GM19240 (cell line): ENCODE measurements around the gene MRAS.

ENCODE experiments used
- DNase-seq: peaks from one replicate; pipeline ENCODE4 v3.0.0; 2011; ENCODE audit warnings: low spot score; ENCODE audit not compliant: insufficient read length

Gene MRAS

GRCh38 chr3:138384976-138385375 is 36.6 kb downstream of the MRAS start:
- no peak for DNase-seq

- no peak for DNase-seq
Observed at GRCh38 chr3:138389144-138389601, 40.8 kb downstream of the MRAS start.

GRCh38 chr3:138389841-138390581 is 41.6 kb downstream of the MRAS start:
- DNase-seq, result no peak

GRCh38 chr3:138390582-138390932 is 42.2 kb downstream of the MRAS start:
- DNase-seq, result no peak

GRCh38 chr3:138394156-138394555 is 45.8 kb downstream of the MRAS start:
- no peak for DNase-seq

DNA sequence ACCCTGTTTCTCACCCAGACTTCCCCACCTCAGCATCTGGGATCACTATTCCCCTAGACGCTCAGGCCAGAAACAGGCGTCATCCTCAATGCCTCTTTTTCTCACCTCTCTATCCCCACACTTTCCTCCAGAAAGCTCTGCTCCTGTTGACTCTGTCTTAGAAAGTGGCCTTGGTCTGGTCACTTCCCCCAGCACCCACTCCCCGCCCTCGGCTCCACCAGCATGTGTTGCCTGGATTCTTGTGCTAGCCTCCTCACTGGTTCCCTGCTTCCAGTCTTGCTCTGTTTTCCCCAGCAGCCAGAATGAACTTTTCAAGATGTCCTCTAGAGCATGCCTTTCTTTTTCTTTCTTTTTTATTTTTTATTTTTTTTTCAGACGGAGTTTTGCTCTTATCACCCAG is 46.3 kb downstream of the MRAS start:
- no peak for DNase-seq

DNA sequence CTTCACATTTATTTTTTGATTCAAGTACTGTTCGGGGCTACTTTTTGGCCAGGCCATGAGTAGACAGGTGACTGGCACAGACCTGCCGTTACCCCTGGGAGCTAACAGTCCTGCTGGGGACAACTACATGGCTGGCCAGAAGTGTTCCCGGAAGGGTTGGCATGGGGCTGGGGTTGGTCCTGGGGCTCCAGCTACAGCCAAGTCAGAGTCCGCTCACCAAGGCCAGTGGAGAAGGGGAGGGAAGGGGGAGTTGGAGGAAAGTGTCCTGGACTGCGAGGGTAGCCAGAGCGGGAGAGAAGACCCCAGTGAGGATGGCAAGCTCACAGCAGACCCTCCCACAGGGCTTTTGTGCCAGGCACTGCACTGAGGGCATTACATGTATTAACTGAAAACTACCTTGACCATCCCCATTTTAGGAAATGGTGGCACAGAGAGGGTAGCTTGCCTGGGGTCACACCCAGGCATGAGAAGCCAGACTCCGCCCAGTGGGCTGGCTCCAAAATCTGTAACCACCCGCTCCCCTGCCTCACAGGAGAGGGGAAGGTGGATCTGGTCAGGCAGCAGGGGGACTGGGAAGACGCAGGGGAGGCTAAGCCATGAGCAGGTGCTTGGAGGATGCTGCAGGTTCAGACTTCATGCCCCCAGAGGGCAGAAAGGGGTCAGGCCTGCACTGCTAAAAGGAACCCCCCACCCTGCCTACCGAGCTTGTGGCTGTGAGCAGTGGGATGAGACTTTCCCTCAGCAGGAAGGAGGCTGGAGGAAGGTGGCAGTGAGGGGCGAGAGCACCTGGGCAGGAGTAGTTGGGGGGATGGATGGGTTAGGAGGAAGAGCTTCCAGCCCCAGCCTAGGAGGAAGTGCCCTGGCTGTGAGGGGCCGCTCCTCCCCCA is 47.7 kb downstream of the MRAS start:
- DNase-seq, result no peak

DNA sequence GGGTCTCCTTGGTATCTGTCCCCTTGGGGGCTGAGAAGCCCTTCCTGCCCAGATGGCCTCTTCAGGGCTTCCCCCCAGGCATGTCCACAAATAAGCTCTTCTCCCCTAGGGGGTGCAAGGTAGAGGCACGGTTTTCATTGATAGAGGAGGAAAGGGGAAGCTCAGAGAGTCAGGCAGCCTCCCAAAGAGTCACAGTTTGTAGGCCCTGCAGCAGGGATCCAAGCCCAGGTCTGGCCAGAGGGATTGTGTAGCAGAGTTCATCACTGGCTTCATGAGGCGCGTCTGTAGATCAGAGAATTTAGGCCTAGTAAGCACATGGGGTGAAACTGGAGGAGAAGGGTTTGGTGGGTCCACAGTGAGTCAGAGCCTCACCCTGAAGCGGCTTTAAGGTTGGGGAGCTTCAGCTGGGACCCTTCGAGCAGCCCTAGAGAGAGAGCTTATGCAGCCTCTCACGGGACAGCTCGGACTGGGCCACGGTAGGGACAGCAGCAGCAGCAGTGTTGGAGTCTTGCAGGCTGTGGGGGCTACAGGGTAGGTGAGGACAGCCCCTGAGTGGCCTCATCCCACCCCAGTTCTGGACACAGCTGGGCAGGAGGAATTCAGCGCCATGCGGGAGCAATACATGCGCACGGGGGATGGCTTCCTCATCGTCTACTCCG is 48.5 kb downstream of the MRAS start:
- DNase-seq, result no peak

DNA sequence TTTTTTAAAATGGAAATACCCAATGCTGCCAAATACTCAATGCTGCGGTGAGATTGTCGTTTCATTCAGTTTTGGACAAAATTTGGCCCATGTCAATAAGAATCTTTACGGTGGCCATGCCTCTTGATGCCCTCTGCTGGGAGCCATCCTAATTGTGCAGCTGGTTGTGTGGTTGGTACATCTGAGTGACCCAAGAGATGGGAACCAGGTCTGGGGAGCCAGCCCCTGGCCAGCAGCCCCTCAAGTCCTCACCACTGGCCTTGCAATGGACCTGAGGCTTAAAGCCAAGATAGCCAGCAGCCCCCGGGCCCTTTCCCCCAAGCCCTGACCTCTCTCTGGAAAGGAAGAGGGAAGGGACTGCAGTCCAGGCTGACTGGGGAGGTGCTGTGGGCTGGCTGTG is 49.6 kb downstream of the MRAS start:
- DNase-seq, result no peak

DNA sequence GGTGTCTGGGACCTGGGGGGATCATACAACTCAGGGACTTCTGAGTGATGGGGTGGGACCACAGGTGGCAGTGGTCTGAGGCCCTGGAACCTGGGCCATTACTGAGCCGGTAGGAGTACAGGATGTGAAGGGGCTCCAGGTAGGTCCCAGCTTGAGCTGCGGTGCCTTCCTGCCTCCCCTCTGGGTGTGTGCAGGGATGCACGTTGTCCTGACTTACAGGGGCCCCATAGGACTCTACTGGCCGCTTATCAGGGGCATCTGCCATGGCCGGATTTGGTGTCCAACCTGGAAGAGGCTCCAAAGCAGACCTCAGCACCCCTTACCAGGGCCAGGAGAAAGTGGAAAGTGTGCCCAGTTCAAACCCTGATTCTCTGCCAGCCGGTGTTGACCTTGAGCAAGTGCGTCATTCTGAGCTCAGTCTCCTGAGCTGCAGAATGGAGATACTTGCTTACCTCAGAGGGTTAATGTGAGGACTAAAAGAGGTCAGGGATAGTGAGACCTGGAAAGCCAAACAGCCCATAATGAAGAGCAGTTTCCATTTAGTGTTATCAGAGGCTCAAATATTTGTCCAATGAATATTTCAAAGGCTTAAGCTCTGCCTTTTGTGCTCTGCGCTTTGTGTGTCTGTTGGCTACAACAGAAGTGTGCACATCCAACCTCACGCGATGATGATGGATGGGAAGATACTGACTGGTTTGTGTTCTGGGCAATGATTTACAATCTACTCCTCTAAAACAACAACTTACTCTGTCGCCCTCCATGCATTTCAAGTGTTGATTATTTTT is 50.6 kb downstream of the MRAS start:
- no peak for DNase-seq

DNA sequence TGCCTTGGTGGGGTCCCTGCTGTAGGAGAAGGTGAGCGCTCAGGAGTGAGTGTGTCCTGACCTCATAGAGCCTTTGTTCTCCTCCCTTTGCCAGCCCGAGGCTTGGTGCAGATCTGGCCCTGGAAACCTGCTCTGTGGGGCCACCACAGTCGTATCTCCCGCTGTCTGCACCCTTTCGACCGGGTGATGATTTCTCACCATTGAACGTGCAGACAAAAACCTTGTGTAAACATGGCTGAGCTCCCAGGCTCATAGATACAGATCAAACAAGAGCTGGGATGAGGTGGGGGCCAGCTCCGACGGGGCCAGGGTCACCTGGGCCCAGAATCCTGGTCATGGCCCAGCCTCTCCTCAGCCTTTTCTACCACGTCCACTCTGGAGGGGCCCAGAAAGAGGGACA is 51.4 kb downstream of the MRAS start:
- no peak for DNase-seq

DNA sequence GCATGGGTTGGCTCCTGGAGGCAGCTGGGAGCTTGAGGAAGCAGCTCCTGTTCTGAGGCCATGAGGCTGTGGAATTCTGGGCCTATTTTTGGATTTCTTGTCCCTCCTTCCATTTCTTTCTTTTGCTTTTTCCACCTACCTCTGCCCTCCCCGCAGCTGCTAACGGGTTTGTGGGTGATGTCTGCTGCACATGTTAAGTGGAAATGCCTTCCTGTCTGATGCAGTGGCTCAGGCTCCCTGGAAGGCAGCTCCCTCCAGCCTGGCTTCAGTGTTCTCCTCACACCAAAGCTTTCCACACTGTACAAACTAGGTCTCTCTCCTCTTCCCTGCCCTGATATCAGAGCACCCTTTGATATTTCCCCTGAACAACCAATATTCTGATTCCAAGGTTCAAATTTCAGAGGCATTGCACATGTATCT is 52.3 kb downstream of the MRAS start:
- DNase-seq, result no peak

- DNase-seq, result no peak
Observed at GRCh38 chr3:138401834-138402233, 53.5 kb downstream of the MRAS start.

DNA sequence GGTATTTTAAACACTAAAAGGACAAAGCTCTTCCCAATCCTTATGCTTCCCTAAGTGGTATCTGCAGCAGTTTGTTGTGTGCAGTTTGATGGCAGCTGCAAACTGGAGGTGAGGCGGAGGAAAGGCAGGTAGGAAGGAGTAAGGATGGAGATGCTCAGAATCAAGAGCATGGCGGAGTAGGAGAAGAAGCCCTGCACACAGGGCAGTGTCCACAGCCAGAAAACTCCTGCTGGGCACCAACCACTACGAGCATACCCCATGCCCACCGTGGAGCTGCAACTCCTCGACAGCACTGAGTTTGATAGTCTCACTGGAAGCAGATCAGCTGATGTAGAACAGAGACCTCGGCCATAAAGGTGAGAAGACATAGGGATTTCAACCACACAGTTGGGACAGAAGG is 55.7 kb downstream of the MRAS start:
- DNase-seq, result no peak

- DNase-seq, result no peak
Observed at GRCh38 chr3:138405001-138405400, 56.6 kb downstream of the MRAS start.

DNA sequence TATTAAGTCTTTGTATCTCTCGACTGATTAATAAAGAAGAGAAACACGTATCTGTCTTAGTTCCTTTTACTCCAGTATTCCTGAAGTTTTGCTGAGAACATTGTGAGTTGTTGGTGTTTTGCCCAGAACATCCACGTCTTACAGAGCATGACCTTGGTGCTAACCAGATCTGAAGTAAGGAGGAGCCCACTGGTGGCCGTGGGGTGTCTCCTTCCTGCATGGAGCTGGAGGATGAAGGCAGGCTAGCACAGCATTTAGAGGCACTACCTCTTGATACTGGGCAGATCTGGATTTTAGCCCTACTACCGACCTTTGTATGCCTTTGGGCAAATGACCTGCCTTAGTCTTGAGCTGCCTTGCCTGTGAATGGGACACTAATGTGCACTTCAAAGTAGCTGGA is 57.1 kb downstream of the MRAS start:
- no peak for DNase-seq

DNA sequence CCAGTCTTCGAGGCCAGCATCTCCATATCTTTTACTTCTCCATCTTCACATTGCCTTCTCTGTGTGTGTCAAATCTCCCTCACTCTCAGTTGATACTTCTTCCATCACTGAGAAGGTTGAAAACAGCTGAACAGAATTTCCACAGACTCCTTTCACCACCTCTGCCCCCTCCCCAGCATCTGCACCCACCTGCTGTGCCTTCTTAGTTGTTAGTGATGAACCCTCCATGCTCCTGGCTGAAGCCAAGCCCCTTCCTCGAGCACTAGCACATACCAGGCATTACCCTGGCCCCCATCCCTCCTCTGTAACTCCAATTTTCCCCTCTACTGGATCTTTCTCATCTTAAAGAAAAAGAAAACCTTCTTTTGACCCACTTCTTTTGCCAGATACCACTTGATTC is 58.2 kb downstream of the MRAS start:
- DNase-seq, result no peak

- DNase-seq, result no peak
Observed at GRCh38 chr3:138407236-138407907, 59.0 kb downstream of the MRAS start.

GRCh38 chr3:138408751-138409570 is 60.6 kb downstream of the MRAS start:
- no peak for DNase-seq
